Fibroblast of skin of abdomen (primary cell): Measurements from ENCODE around the gene TMEM245.

Experiments
- DNase-seq: peaks from one replicate; pipeline ENCODE4 v3.0.0-alpha.2; 2013

Gene TMEM245

GRCh38 chr9:109020581-109021511, 98.9 kb downstream of the TMEM245 start:
- no peak for DNase-seq

DNA sequence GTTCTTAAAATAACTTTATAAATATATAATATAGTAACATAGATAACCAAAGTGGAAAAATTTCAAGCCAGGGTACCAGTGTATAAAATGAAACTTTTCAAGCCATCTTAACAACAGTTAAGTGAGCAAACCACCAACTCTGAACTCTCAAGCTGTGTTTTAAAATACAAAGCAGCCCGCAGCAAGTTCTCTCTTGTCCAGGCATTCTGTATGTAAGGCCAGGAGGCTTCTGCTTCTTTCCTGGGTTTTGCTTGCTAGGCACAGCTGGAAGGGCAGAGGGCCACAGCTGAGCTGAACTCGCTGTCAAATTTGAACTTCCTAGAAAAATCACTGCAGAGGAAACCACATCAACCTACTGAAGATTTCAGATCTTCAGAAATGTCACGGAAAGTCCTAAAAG, 99.6 kb downstream of the TMEM245 start:
- no peak for DNase-seq

DNA sequence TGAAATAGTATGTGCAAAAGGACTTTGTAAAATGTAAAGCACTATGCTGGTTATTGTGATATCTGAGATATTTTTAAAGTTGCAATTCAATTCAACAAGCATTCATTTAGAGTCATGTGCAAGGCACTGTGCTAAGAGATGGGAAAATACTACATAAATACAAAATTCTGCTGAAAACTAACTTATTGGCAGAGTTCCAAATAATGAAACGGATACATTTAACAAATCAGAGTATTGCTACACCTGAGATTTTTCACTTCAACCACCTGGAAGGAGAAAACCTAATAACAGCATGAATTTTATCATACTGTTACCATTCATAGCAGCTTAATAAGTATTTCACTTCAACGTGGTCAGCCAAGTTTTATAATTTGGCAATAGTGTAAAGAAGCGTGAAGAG, 100.3 kb downstream of the TMEM245 start:
- no peak for DNase-seq

- no peak for DNase-seq
These were observed 102.3 kb downstream of the TMEM245 start for GRCh38 chr9:109017493-109017892.

- DNase-seq = no peak
These were observed 102.7 kb downstream of the TMEM245 start for GRCh38 chr9:109017061-109017460.

GRCh38 chr9:109016132-109016531, 103.6 kb downstream of the TMEM245 start:
- DNase-seq = no peak

DNA sequence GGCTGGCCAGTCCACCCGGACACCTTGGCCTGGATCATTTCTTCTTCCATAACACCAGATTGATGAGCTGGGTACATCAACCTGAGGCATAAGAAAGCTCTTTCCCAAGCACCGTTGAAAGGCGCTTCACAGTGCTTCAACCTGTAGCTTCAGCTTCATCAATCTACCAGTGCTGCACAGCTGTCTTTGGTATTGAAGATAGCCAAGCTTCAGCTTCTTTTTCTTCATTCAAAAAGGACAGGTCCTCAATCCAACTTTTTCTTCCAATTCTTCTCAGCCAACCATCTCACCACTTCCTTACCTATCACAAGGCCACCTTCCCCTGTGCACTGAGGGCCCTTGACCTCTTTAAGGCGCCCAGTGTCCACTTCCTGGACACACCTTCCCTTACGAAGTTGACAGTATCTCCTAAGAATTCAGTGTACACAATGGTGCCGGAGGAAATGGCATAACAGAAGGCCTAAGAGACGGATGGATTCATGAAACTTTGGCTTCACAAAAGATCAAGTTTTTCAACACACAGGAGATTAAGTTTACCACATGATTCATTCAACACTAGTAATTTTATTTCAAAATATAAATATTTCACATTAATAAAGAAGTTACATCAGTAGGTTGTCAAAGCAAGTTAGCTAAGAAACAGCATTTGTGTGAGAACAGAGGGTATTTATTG, 105.0 kb downstream of the TMEM245 start:
- DNase-seq = no peak

GRCh38 chr9:109013679-109014607, 105.8 kb downstream of the TMEM245 start:
- peak; percentile 76 for DNase-seq

GRCh38 chr9:109012876-109013678, 106.7 kb downstream of the TMEM245 start, which contains the start of gene CTNNAL1:
CTNNAL1 (minus strand) TSS chr9:109013499; CDS start chr9:109013442, 57 bp downstream.
- peak; percentile 89 for DNase-seq

- DNase-seq = peak; percentile 94
These were observed 107.5 kb downstream of the TMEM245 start for GRCh38 chr9:109012009-109012875.

DNA sequence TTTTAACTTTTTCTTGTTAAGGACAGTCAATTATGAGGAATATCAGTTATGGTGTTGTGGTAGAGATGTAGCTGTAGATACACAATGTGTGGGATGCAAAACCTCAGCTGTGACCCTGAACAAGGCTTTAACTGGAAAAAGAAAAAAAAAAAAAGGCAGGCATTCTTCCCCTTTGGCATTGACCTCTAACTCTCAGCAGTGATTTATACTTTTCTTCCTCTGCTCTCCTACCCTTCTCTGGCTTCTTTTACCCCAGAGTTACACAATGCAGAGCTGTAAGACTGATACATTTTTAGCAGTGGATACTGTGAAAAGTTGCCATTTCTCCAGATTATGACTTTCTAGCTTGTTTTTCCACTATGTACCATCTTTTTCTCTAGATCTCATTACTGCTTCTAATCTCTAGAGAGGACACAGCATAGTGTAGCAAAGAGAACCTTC, 108.5 kb downstream of the TMEM245 start:
- no peak for DNase-seq

GRCh38 chr9:109010746-109011145, 109.0 kb downstream of the TMEM245 start:
- peak; percentile 69 for DNase-seq

GRCh38 chr9:109005678-109006077, 114.1 kb downstream of the TMEM245 start:
- DNase-seq = no peak

- DNase-seq = no peak
These were observed 116.6 kb downstream of the TMEM245 start for GRCh38 chr9:109003116-109003515.

DNA sequence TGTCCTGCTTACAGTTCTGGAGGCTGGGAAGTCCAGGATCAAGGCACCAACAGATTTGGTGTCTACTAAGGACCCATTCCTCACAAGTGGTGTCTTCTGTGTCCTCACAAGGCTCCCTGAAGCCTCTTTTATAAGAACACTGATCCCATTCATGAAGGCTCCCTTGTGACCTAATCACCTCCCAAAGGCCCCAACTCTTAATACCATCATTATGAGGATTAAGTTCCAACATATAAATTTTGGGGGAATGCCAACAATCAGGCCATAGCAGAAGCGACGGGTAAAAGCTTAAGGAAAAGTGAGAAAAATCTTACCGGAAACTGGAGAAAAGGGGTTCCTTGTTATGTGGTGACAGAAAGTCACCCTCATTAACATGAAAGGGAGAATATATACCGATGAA, 117.6 kb downstream of the TMEM245 start:
- DNase-seq = no peak

- DNase-seq = peak; percentile 88
These were observed 118.5 kb downstream of the TMEM245 start for GRCh38 chr9:109001275-109001676.

- DNase-seq = no peak
These were observed 122.6 kb downstream of the TMEM245 start for GRCh38 chr9:108997112-108997511.

DNA sequence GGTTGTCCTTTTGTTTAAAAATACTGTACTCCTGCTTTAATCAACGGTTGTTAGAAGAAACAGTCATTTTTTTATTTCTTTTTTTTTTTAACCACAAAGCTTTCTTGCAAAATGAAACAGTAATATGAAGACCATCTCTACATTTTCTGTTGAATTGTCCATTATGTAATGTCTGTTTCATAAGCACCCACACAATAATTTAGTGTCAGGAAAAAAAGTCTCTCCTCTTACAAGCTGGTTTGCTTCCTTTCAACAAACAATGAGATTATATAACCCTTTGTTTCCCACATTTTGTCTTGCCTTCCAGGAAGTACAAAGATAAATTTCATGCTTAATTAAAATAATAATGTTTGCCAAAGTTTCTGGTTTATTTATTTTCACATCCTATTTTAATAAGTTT, 123.1 kb downstream of the TMEM245 start:
- no peak for DNase-seq

DNA sequence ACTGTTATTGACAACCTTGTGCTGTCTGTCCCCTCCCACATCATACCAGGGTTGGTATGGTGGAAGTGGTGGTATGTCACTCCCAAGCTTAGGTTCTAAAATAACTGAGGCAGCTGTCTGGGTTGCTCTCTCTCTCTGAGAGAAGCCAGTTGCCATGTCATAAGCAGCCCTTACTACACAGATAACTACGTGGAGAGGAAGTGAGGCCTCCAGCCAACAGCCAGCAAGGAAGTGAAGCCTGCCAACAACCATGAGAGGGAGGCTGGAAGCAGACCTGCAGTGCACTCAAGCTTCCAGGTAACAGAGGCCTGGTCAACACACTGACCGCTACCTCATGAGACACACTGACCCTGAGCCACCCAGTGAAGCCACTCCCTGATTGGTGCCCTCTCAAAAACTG, 125.1 kb downstream of the TMEM245 start:
- DNase-seq = no peak

DNA sequence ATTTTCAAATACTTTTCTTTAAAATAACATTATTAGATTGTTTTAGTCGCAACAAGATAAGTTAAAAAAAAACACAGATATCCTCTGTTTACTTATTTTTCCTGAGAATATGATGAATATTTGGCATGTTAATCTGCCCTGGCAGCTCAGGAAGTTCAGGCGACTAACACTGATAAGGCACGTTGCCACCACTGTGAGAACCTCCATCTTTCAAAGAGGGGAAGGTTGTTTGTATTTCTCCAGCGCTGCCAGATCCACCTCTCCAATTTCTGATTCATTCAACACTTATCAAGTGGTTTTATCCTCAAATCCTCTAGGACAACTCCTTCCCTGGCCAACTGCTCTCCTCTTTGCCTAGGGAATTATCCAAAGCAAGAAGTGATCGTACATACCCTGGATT, 128.3 kb downstream of the TMEM245 start:
- DNase-seq = no peak

DNA sequence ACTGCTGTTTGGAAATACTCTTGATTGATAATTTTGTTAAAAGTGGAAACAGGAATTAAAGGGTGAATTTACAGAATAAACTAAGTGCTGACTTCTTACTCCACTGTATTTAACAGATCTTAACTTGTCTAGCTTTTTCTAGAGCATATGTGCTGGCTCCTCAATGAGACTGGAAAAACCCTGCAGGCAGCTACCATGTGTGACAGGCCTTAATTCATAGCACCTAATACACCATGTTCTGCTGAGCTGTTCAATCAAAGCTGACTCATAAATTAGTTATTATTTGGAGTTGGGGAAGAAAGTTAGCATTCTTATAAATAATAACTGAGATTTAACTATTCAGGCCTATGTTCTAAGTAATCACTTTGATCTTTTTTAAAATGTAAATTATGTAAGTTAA, 135.9 kb downstream of the TMEM245 start:
- no peak for DNase-seq
